Right lung (tissue), 5 donors: Measurements from ENCODE around the gene CHCHD10. TPM values are rescaled to one million over a fixed set of nuclear protein-coding genes. Genes with fewer than 3 reads are reported as not detected.
A peak's percentile ranks its signal among the peaks of the same experiment; 100 is the strongest.

Experiments used
- DNase-seq, 2 donors: peaks; one replicate each; pipeline ENCODE4 v3.0.0-alpha.2; 2013
- polyA plus RNA-seq, 5 donors: library from polyadenylated mRNA; unstranded; fragments of 120-200 nt; gene quantifications; one replicate each; pipeline versions ENCODE4 v1.2.1 to v1.2.3, GENCODE V29; 2013; ENCODE audit warnings: inconsistent platforms in 1 of 5, low replicate concordance in 1 of 5; ENCODE audit not compliant: insufficient read length in 5 of 5, insufficient read depth in 1 of 5

CHCHD10 gene
- polyA plus RNA-seq, 5 donors, result 18.4 to 38.4 (median 24.0) TPM

DNA sequence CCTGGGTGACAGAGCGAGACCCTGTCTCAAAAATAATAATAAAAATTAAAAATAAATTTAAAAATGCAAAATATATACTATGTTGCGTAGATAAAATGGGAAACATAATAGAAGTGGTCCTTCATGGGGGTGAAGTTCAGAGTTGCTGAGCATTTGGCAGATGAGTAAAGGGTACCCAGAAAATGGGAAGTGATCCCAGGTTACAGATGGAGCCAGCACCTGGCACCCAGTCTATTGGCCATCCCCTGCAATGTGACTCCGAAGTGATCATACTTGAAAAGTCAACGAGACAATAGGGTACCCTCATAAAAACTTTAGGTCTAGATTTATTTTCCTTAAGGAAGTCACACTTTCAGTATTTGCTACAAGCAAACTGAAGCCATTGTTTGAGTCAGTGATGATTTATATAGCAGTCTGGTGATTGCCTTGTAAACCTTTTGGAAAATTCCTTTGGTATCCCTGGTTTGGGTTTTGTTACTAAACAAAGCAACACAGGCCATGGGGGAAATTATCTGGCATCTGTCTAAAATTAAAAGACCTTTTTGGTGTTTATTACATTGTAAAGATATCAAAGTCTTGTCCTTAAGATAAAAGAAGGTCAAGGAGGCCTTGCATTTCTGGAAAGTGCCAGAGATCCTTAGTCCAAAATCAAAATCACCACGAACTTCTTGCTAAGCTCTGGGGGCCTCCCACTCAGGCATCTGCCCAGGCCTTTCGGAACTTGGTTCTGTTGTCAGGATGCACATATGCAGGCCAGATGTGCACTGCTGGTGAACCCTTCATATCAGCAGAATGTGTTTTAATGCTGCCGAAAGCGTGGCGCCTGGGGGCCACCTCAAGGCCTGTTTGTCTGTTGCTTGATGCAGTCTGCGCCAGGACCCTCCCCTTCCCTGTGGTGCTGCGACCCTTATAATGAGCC, 23.3 kb upstream of the CHCHD10 start:
- no peak for DNase-seq

DNA sequence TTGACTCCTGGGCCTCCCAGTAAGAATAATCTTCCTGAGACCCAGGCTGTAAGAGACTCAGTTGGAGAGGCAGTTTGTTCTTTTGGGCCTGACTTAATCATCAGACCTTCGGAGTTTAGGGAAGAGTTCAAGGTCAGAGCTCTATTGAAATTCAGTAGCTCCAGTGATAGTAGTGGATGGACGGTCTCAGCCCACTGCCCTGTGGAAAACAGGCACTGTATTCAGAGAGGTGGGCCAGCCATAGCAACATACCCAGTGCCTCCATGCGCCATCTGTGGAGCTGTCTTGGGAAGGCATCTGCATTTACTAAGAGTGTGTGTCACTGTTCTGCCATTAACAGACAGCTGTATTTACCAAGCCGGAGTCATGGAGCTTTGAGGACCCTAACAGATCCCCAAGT, 21.9 kb upstream of the CHCHD10 start:
- DNase-seq, result no peak

DNA sequence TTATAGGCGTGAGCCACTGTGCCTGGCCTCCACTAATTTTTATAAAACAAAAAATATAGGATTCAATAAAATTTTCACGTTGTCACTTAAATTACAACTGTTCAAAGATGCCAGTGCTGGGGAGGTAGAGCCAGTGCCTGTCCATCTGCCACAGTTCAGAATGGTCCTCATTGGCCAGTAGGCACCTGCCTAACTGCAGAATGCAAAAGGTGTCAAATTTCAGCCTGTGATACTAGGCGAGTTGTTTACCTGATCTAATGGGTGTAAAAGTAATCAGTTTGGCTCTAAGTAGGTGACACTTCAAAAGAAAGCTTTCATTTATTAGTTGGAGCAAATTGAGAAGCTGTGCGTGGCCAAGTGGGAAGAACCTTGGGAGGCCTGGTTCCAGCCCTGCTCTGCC, 21.3 kb upstream of the CHCHD10 start:
- no peak for DNase-seq

DNA sequence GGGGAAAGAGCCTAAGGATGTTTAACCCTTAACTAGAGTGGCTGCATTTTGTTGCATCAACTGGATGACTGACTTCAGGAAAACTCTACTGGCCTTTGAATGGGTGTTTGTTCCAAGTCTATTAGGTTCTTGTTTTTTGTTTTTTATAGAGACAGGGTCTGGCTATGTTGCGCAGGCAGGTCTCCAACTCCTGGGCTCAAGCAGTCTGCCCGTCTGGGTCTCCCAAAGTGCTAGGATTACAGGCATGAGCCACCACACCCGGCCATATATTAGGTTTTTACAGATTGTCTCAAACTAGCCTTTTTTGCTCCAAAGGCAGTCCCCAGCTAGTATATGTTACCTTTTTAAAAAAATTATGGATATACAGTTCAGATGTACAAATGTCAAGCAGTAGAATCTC, 20.1 kb upstream of the CHCHD10 start:
- no peak for DNase-seq

DNA sequence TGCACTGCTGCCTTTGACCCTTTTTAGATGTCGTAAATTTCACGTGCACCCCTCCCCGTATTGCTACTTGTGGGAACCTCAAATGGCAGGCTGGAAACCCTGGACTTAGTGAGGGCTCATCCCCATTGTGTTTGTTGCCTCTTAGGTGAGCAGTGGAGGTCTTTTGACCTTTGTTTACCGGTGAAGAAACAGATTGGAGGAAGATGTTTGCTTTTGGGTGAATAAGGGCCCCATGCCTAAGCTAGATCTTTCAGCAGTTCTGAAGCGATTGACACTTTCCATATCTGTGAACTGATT, 19.8 kb upstream of the CHCHD10 start:
- no peak for DNase-seq

DNA sequence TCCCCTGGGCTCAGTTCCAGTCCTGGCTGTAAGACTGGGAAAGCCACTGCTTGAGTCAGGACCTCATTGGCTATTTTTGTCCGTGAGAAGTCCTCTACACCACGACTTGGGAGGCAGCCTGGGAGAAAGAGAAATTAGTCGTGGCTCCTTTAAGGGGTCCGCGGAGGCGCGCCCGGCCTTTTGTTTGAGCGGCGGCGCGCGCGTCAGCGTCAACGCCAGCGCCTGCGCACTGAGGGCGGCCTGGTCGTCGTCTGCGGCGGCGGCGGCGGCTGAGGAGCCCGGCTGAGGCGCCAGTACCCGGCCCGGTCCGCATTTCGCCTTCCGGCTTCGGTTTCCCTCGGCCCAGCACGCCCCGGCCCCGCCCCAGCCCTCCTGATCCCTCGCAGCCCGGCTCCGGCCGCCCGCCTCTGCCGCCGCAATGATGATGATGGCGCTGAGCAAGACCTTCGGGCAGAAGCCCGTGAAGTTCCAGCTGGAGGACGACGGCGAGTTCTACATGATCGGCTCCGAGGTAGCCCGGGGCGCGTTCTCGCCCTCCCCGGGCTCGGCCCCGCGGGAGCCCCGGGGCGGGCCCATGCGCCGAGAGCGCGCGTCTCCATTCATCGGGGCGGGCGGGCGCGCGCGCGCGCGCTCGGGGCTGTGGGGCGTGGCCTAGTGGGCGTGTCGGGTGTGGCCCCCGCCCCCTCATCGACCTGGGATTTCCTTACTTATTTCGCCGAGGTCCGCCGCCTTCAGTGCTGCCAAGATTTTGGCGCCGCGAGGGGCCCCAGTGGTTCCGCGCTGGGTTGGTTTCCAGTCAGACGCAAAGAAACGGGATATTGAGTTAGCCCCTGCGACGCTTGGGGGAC, 19.2 kb upstream of the CHCHD10 start, which contains the start of gene SMARCB1:
Gene SMARCB1 (plus strand): TSS at position 215 of the 848 bp plus-strand sequence. CDS start 204 bp downstream, at position 419.
- peak; percentile 91 to 92 for DNase-seq

DNA sequence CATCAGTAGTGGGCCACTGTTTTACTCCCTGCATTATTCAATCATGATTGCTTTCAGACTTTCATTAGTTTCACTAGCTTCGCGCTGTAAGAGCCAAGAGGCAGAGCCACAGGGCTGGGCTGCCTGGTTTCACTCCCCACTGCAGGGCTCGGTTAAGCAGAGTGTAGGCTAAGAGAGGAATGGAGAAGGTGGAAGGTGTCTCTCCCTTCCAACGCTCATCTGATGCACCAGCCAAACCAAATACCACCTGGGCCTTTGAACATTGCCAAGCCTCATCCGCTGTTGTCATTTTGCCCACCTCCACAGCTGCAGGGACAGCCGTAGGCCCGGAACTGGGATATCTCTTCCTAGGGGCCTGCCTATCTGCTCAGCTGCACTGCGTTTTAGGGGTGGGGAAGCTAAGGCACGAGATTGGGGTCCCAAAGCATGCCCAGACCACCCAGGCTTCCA, 18.5 kb upstream of the CHCHD10 start:
- no peak for DNase-seq

DNA sequence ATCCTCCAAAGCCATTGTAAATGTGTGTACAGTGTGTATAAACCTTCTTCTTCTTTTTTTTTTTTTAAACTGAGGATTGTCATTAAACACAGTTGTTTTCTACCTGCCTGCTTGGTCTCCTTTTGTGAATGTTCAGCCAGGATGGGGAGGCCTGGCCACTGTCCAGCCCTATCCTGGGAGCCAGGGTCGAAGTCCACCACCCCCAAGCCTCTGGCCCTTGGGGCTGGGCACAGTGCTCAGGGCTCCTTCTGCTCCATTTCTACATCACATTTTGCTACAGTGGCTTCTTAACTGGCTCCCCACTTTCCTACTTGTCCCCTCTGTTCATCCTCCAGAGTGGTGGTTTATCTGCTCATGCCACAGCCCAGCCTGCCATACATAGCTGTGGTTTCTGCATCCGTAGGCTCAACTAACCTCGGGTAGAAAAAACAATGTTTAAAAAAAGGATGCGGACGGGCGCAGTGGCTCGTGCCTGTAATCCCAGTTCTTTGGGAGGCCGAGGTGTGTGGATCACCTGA, 16.5 kb upstream of the CHCHD10 start:
- DNase-seq, result no peak

DNA sequence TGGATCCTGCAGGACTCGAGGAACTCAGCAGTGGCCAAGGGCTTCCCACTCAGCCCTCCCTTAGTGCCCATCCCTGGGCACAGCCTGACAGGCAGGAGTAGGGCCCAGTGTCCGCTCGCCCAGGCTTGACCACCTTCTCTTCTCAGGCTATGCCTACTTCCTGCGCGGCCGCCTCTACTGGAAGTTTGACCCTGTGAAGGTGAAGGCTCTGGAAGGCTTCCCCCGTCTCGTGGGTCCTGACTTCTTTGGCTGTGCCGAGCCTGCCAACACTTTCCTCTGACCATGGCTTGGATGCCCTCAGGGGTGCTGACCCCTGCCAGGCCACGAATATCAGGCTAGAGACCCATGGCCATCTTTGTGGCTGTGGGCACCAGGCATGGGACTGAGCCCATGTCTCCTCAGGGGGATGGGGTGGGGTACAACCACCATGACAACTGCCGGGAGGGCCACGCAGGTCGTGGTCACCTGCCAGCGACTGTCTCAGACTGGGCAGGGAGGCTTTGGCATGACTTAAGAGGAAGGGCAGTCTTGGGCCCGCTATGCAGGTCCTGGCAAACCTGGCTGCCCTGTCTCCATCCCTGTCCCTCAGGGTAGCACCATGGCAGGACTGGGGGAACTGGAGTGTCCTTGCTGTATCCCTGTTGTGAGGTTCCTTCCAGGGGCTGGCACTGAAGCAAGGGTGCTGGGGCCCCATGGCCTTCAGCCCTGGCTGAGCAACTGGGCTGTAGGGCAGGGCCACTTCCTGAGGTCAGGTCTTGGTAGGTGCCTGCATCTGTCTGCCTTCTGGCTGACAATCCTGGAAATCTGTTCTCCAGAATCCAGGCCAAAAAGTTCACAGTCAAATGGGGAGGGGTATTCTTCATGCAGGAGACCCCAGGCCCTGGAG, 15.7 kb upstream of the CHCHD10 start:
- no peak for DNase-seq

DNA sequence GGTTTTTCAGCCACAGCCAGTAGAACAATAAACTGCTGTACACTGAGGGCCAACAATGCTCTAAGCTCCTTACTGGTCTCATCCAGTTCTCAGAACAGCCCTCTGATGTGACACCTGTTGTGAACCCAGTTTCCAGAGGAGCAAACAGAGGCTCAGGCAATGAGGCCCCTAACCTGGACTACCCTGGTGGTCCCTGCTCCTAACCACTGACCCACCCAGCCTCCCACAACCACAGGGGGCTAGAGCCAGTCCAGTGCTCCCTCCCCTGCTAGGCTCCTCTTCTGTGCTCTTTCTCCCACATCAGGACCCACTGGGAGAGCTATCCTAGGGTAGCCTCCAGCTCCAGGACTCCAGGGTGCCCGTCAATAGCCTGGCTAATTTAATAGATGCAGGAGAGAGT, 14.9 kb upstream of the CHCHD10 start:
- no peak for DNase-seq

DNA sequence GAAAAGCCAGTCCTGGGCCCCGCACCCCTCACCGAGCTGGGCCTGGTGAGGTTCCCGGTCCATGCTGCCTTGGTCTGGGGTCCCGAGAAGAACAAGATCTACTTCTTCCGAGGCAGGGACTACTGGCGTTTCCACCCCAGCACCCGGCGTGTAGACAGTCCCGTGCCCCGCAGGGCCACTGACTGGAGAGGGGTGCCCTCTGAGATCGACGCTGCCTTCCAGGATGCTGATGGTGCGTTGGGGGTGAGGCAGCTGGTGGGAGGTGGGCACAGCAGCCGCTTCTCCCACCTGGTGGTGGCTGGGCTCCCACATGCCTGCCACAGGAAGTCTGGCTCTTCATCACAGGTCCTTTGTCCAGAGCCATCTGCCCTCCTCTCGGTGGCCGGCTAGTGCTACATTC, 14.5 kb upstream of the CHCHD10 start:
- DNase-seq, result no peak

DNA sequence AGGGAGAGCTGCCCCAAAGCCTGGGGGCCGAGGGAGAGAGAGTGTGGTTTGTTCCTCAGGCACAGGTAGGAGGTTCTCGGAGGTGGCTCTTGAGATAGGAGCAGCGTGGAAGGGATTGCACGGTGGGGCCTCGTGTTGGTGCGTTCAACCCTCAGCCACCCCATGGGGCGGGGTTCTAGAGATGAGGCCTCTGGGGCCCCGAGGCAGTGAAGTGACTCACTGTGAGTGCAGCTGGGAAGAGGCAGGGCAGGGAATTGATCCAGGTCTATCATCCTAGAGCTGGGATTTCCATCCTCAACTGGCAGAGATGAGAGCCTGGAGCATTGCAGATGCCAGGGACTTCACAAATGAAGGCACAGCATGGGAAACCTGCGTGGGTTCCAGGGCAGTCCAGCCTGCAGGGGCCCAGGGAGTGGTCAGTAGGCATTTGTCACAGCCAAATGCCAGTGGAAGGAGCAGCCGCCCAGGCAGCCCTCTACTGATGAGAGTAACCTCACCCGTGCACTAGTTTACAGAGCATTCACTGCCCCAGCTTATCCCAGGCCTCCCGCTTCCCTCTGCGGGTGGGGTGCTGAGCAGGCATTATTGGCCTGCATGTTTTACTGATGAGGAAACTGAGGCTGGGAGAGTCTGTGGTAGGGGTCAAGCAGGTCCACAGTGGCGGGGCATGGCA, 13.9 kb upstream of the CHCHD10 start:
- DNase-seq, result no peak

DNA sequence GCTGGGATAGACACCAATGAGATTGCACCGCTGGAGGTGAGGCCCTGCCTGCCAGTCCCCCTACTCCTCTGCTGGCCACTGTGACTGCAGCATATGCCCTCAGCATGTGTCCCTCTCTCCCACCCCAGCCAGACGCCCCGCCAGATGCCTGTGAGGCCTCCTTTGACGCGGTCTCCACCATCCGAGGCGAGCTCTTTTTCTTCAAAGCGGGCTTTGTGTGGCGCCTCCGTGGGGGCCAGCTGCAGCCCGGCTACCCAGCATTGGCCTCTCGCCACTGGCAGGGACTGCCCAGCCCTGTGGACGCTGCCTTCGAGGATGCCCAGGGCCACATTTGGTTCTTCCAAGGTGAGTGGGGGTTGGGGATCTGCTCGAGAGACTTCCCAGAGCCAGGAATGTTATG, 13.3 kb upstream of the CHCHD10 start:
- DNase-seq, result no peak

DNA sequence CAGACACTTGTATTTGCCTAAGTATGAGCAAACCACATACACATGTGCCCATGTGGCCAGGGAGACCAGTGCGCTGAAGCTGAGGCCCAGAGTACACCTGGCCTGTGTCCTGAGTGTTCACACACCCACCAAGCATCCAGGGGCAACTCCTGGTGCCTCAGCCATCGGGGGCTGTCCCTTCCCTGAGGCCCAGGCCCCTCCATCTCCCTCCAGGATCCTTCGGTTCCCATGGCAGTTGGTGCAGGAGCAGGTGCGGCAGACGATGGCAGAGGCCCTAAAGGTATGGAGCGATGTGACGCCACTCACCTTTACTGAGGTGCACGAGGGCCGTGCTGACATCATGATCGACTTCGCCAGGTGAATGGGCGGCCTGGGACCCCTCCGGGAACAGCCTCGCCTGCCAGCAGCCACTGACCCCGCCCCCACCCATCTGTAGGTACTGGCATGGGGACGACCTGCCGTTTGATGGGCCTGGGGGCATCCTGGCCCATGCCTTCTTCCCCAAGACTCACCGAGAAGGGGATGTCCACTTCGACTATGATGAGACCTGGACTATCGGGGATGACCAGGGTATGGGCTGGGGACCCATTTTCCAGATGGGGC, 12.5 kb upstream of the CHCHD10 start:
- no peak for DNase-seq

DNA sequence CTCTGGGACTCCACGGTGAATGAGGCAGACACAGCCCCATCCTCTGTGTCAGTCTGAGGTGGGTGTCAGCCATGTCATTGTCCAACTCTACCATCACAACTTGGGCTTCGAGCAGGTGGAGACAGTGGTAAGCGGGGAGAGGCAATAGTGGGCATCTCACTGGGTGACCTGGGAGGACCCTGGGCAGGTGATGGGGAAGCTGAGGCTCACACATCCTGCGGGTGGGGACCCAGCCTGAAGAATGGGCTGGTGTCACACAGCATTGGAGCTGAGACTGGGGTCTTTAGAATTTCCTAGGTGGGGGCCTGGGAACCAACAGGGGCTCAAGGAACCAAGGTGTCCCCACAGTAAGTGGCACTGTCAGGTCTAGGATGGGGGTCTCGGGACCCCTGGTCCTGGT, 12.0 kb upstream of the CHCHD10 start:
- DNase-seq, result no peak

DNA sequence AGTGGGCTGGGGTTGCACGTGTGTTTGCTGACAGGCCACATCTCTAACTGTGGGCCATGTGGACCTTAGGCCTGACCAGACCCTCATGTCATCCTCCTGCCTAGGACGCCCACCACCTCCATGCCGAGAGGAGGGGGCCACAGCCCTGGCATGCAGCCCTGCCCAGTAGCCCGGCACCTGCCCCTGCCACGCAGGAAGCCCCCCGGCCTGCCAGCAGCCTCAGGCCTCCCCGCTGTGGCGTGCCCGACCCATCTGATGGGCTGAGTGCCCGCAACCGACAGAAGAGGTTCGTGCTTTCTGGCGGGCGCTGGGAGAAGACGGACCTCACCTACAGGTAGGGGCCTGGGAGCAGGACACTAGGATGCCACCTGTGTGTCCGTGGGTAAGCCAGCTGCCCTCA, 11.3 kb upstream of the CHCHD10 start:
- DNase-seq, result no peak

DNA sequence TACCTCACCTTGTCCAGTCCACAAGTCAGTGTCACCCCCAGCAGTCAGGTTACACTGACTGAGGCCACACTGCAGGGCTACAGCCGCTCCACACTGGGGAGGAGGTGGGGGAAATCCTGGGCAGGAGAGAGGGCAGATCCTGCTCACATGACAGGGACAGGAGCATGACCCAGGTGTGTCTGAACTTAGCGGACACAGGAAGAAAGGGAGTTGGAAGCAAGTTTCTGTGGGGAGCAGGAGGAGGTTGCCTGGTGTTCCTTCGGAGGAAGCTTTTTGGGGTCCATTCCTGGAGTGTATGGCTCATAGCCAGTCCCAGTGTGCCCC, 10.8 kb upstream of the CHCHD10 start:
- DNase-seq, result no peak

DNA sequence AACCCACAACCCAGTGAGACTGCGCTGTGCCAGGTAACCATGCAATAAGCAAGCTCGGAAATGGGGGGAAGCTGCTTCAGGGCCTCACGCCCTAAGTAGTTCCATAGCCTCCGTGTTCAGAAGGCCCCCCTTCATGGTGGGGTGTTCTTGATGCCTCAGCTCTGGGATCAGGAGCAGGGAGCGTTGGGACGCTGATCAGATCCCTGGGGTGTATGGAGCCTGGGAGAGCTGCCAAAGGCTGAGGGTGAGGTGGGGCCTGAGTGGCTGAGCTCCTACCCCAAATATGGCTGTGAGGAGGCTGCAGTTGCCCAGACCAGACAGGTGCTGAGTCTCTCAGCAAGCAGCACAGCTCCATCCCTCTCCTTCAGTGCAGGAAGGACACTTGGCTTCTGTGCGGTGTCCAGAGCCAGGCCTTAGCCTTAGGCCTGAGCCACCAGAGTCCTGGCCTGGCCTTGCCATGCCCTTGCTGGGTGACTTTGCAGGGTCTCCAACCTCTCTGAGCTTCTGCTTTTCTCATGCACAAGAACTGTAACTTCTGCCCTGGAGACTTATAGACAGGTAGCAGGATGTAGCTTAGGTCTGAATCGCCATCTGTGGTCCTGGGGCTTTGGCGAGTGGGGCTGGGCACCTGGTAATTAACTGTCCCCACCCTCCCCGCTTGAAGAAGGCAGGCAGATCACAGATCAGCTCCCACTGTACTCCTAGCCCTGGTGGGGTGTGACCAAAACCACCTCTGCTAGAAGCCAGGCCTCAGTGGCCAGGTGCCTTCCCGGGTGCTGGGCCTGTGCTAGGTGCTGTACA, 10.2 kb upstream of the CHCHD10 start:
- DNase-seq, result no peak

DNA sequence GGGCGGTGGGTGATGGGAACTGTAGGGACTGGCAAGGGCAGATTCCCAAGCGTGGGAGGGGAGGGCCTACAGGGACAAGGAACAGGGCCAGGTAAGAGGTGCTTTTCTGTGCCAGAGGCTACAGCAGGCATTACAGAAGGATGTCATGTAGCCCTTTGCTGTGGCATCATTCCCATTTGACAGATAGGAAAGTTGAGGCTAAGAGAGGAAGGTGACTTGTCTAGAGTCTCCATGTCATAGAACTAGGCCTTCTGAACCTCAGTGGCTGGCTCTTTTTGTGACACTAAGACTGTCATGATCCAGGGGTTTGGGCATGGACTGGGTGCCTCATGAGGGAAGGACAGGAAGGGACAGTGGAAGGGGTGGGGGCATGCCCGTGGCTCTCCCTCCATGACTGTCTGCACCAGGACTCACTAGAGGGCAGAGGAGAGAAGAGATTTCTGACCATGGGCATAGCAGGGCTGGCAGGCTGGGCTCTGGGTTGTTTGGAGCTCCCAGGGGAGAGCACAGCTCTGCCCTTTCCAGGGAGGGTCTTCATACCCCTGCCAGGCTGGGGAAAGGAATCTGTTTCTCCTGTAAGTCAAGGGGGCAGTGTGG, 8.1 kb upstream of the CHCHD10 start:
- DNase-seq, result no peak
